Trophoblast cell (in vitro differentiated cells and primary cell): ENCODE results near the gene MSL3.

Experiments used
- DNase-seq, 2 donors: peaks; one replicate each; pipeline ENCODE4 v3.0.0-alpha.2; 2016
- H2AFZ ChIP-seq: 2 replicates; pipeline ENCODE4 v1.6.1; 2013; ENCODE audit warnings: low read length, moderate library complexity, mild to moderate bottlenecking; ENCODE audit not compliant: insufficient read depth, poor library complexity
- H2AK5ac ChIP-seq: 2 replicates; pipeline ENCODE4 v1.6.1; 2013; ENCODE audit warnings: mild to moderate bottlenecking, low read length
- H2BK120ac ChIP-seq: 2 replicates; pipeline ENCODE4 v1.6.1; 2013; ENCODE audit warnings: low read length, mild to moderate bottlenecking, moderate library complexity; ENCODE audit not compliant: insufficient read depth, poor library complexity
- H2BK12ac ChIP-seq: 2 replicates; pipeline ENCODE4 v1.6.1; 2013; ENCODE audit warnings: mild to moderate bottlenecking, low read length, moderate library complexity
- H2BK5ac ChIP-seq: 2 replicates; pipeline ENCODE4 v1.6.1; 2013; ENCODE audit warnings: low read length, low read depth, moderate library complexity, mild to moderate bottlenecking; ENCODE audit not compliant: poor library complexity
- H3K14ac ChIP-seq: 2 replicates; pipeline ENCODE4 v1.6.1; 2013; ENCODE audit warnings: mild to moderate bottlenecking, low read length
- H3K18ac ChIP-seq: 2 replicates; pipeline ENCODE4 v1.6.1; 2013; ENCODE audit warnings: mild to moderate bottlenecking, low read length
- H3K23ac ChIP-seq: 2 replicates; pipeline ENCODE4 v1.6.1; 2013; ENCODE audit warnings: low read length
- H3K27ac ChIP-seq: 2 replicates; pipeline ENCODE4 v1.5.1; 2013; ENCODE audit warnings: low read depth, mild to moderate bottlenecking, inconsistent platforms, low read length, moderate library complexity
- H3K27me3 ChIP-seq: 2 replicates; pipeline ENCODE4 v1.6.1; 2013; ENCODE audit warnings: inconsistent platforms, mild to moderate bottlenecking, low read length, moderate library complexity; ENCODE audit not compliant: insufficient read depth
- H3K36me3 ChIP-seq, 2 experiments: 1 replicate in 1 of 2; 2 replicates in 1 of 2; pipeline ENCODE4 v1.6.1; 2013; ENCODE audit warnings: low read length in 2 of 2, mild to moderate bottlenecking in 2 of 2, moderate library complexity in 1 of 2; ENCODE audit not compliant: insufficient read depth in 2 of 2, control insufficient read depth in 1 of 2
- H3K4ac ChIP-seq: 2 replicates; pipeline ENCODE4 v1.6.1; 2013; ENCODE audit warnings: low read depth, mild to moderate bottlenecking, low read length, moderate library complexity
- H3K4me1 ChIP-seq, 2 experiments: 1 replicate in 1 of 2; 2 replicates in 1 of 2; pipeline ENCODE4 v1.6.1; 2013; ENCODE audit warnings: low read length in 2 of 2, mild to moderate bottlenecking in 2 of 2, moderate library complexity in 1 of 2; ENCODE audit not compliant: insufficient read depth in 2 of 2, control insufficient read depth in 1 of 2
- H3K4me2 ChIP-seq: 2 replicates; pipeline ENCODE4 v1.6.1; 2013; ENCODE audit warnings: inconsistent platforms, mild to moderate bottlenecking, low read length, moderate library complexity
- H3K4me3 ChIP-seq: 2 replicates; pipeline ENCODE4 v1.5.1; 2013; ENCODE audit warnings: mild to moderate bottlenecking, low read depth, low read length, inconsistent platforms
- H3K79me1 ChIP-seq: one replicate; pipeline ENCODE4 v1.6.1; 2013; ENCODE audit warnings: low read length
- H3K79me2 ChIP-seq: 2 replicates; pipeline ENCODE4 v1.6.1; 2013; ENCODE audit warnings: low read length, mild to moderate bottlenecking; ENCODE audit not compliant: control insufficient read depth, insufficient read depth, poor library complexity
- H3K9ac ChIP-seq: 2 replicates; pipeline ENCODE4 v1.6.1; 2013; ENCODE audit warnings: mild to moderate bottlenecking, low read length
- H3K9me3 ChIP-seq: 2 replicates; pipeline ENCODE4 v1.6.1; 2013; ENCODE audit warnings: low read depth, mild to moderate bottlenecking, control low read depth, inconsistent platforms, low read length; ENCODE audit not compliant: insufficient read depth
- H4K12ac ChIP-seq: 2 replicates; pipeline ENCODE4 v1.6.1; 2013; ENCODE audit warnings: low read depth, mild to moderate bottlenecking, low read length, moderate library complexity
- H4K8ac ChIP-seq: 2 replicates; pipeline ENCODE4 v1.6.1; 2013; ENCODE audit warnings: low read depth, mild to moderate bottlenecking, low read length, moderate library complexity
- H4K91ac ChIP-seq: one replicate; pipeline ENCODE4 v1.6.1; 2013; ENCODE audit warnings: low read depth, mild to moderate bottlenecking, low read length, moderate library complexity
- WGBS: extraction: QIAGEN DNeasy Blood & Tissue Kit; methylation state at CpG from one replicate; pipeline ENCODE4 v1.1.7; 2013; ENCODE audit warnings: missing lambda C conversion rate; ENCODE audit not compliant: insufficient read length, insufficient coverage; ENCODE audit errors: extremely low coverage; 5-methylcytosine and 5-hydroxymethylcytosine counted together

The MSL3 gene

DNA sequence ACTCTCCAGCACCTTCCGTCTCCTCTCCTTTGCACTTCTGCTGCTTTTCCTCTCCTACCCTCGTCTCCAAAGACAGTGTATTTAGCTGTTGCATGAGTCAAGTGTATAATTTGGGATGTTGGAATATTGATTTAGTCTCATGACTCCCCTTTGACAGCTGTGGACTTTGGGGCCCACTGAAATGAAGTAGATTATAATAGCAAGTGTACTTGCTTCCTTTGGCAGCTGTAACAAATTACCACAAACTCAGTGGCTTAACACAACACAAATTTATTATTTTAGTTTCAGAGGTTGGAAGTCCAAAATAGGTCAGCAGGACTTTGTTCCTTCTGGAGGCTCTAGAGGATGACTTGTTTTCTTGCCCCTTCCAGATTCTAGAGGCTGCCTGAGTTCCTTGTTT, 29.5 kb upstream of the MSL3 start:
- Histone ChIP-seq H4K8ac (no peak overlapping the region), H2AK5ac (no peak overlapping the region), H3K27me3 (no peaks in the 10 kb centered on the region), H2BK12ac (no peak overlapping the region), H3K9me3 (no peaks in the 10 kb centered on the region), H2AFZ (no peak overlapping the region), H3K36me3 (no peaks in the 10 kb centered on the region), H3K9ac (no peak overlapping the region), H3K27ac (no peak overlapping the region), H2BK120ac (no peak overlapping the region), H3K79me2 (no peaks in the 10 kb centered on the region), H3K4me3 (no peak overlapping the region), H4K12ac (no peak overlapping the region), H3K4me2 (no peak overlapping the region), H3K79me1 (no peaks in the 10 kb centered on the region), H3K14ac (no peak overlapping the region), H3K4ac (no peak overlapping the region), H3K18ac (no peak overlapping the region), H3K23ac (no peak overlapping the region), H3K4me1 (no peaks in the 10 kb centered on the region), H2BK5ac (no peak overlapping the region), H4K91ac (no peak overlapping the region)
- DNase-seq, result no peak
- no CpG with 5 or more reads among the region's 2 CpGs for WGBS

GRCh38 chrX:11733614-11734013, 24.4 kb upstream of the MSL3 start:
- no CpG with 5 or more reads among the region's 1 CpG for WGBS
- H3K9ac ChIP-seq, result no peak overlapping the region
- H3K14ac ChIP-seq, result no peak overlapping the region
- no peak overlapping the region for H3K18ac ChIP-seq
- no peaks in the 10 kb centered on the region for H3K79me1 ChIP-seq
- no peaks in the 10 kb centered on the region for H3K4me1 ChIP-seq
- H4K12ac ChIP-seq, result no peak overlapping the region
- H2BK120ac ChIP-seq, result no peak overlapping the region
- no peaks in the 10 kb centered on the region for H3K9me3 ChIP-seq
- no peak overlapping the region for H2BK12ac ChIP-seq
- H3K36me3 ChIP-seq, result no peaks in the 10 kb centered on the region
- no peak overlapping the region for H2BK5ac ChIP-seq
- H3K4me3 ChIP-seq, result no peak overlapping the region
- no peak overlapping the region for H4K8ac ChIP-seq
- DNase-seq, result no peak
- H3K79me2 ChIP-seq, result no peaks in the 10 kb centered on the region
- H3K4ac ChIP-seq, result no peak overlapping the region
- H3K23ac ChIP-seq, result no peak overlapping the region
- no peak overlapping the region for H4K91ac ChIP-seq
- H2AFZ ChIP-seq, result no peak overlapping the region
- H3K4me2 ChIP-seq, result no peak overlapping the region
- no peaks in the 10 kb centered on the region for H3K27me3 ChIP-seq
- no peak overlapping the region for H3K27ac ChIP-seq
- no peak overlapping the region for H2AK5ac ChIP-seq

- Histone ChIP-seq H3K4me1 (no peaks in the 10 kb centered on the region), H3K4me2 (no peak overlapping the region), H3K4me3 (no peak overlapping the region), H3K9me3 (no peaks in the 10 kb centered on the region), H4K91ac (no peak overlapping the region), H4K8ac (no peak overlapping the region), H2BK12ac (no peak overlapping the region), H4K12ac (no peak overlapping the region), H3K27me3 (no peaks in the 10 kb centered on the region), H2AFZ (no peak overlapping the region), H3K27ac (no peak overlapping the region), H3K79me1 (no peaks in the 10 kb centered on the region), H3K4ac (no peak overlapping the region), H3K79me2 (no peaks in the 10 kb centered on the region), H3K18ac (no peak overlapping the region), H2BK5ac (no peak overlapping the region), H3K9ac (no peak overlapping the region), H3K14ac (no peak overlapping the region), H2AK5ac (no peak overlapping the region), H3K36me3 (no peaks in the 10 kb centered on the region), H3K23ac (no peak overlapping the region), H2BK120ac (no peak overlapping the region)
- no peak for DNase-seq
- no CpG with 5 or more reads among the region's 2 CpGs for WGBS
Observed at GRCh38 chrX:11739776-11740175, 18.3 kb upstream of the MSL3 start.

GRCh38 chrX:11740794-11741193, 17.2 kb upstream of the MSL3 start:
- Histone ChIP-seq H2BK120ac (no peak overlapping the region), H3K14ac (no peak overlapping the region)

More at GRCh38 chrX:11740794-11741193, 17.2 kb upstream of the MSL3 start:
- Histone ChIP-seq H4K8ac (no peak overlapping the region), H3K27ac (no peak overlapping the region), H4K91ac (no peak overlapping the region), H3K4me3 (no peak overlapping the region), H3K36me3 (no peaks in the 10 kb centered on the region), H2BK5ac (no peak overlapping the region), H4K12ac (no peak overlapping the region), H3K4me2 (no peak overlapping the region), H2AFZ (no peak overlapping the region), H2BK12ac (no peak overlapping the region), H2AK5ac (no peak overlapping the region), H3K79me2 (no peaks in the 10 kb centered on the region), H3K79me1 (no peaks in the 10 kb centered on the region), H3K27me3 (no peaks in the 10 kb centered on the region), H3K18ac (no peak overlapping the region), H3K9me3 (no peaks in the 10 kb centered on the region), H3K23ac (no peak overlapping the region), H3K4ac (no peak overlapping the region), H3K4me1 (no peaks in the 10 kb centered on the region), H3K9ac (no peak overlapping the region)
- no peak for DNase-seq
- WGBS, result no CpG with 5 or more reads among the region's 3 CpGs
